GM21576 (cell line): ENCODE results near the gene LRP1B.
A peak's percentile ranks its signal among the peaks of the same experiment; 100 is the strongest.

Source experiments
- ATAC-seq: cut with Tn5 transposase; IDR thresholded peaks from one replicate; pipeline ENCODE4 v1.9.1; 2021; ENCODE audit warnings: mild to moderate bottlenecking, moderate library complexity; ENCODE audit not compliant: unreplicated experiment

LRP1B gene

DNA sequence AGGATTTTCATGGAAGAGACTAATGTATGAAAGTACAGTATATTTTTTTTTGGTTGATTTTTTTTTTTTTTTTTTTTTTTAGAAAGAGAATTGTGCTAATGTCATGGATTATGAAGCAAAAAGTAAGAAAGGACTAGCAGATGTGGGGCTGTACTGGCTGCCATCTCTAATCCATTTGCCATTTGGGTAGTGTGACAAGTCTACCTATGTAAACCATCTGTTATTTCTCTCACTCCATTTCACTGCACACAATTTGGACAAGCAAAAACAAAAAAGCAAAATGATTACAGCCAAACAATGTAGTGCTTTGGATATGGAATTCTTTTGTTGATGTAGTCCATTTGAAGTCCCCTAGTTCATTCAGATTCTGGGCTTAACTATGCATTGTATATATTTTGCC, 1355.4 kb downstream of the LRP1B start:
- no peak for ATAC-seq

DNA sequence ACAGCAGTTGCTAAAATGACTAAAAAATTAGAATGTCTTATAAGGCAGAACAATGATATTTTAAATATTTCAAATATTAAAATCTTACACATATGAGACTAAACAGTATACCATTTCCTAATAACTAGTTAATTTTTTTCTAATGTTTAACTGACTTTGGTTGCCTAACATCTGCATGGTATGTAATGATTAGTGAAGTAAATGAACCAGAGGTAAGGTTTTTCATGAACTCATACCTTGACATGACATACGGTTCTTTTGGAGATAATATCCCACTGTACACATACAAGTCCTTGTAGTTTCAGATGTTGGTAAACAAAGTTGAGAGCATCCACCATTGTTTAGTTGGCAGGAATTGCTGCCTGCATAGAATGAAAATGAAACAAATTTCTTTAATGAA, 1360.2 kb downstream of the LRP1B start:
- no peak for ATAC-seq

DNA sequence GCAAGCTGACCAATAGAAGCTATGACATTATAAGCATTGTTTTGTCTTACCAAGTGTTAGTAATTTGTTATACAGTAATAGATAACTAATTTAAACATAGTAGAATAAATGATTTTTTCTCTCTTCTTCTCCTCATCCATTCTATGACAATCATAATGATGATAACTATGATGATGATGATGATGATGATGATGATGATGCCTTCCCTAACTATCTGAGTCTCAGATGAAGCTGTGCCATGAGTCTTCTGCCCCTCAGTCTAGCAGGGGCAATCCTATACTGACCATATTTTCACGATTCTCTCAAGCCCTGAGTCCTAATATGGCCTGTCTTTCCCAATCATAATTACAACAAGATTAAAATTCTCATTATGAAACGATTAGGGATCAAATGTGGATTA, 1369.0 kb downstream of the LRP1B start:
- ATAC-seq, result no peak

DNA sequence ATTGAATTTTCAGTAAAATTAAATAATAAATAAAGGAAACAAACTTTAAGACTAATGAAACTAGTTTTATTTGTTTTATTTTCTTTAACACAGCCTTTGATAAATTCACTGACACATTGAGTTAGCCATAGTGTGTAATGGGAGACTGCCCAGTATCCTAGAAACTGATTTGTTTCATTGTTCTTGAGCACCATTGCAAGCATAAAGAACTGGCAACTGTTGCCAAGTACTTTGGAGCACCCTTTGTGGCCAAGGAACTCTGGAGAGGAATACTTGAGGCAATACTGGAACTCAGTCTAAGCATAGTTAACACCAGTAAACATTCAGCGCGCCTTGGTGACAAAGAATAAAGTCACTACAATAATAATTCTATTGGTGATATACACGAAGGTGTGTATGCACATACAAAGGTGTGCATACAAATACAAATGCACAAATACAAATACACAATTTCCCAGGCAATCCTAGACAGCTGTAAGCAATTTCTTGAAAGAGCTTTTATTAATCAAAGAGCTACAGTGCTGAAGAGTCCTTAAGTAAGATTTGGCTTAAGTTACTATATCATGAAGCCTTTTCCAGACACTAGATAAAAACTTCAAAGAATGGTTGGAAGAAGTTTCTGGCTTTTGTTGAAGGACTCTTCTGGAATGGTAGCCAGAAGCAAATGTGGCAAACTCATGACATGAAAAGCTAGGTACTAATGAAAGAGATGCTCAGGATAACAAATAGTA, 1371.2 kb downstream of the LRP1B start:
- no peak for ATAC-seq

DNA sequence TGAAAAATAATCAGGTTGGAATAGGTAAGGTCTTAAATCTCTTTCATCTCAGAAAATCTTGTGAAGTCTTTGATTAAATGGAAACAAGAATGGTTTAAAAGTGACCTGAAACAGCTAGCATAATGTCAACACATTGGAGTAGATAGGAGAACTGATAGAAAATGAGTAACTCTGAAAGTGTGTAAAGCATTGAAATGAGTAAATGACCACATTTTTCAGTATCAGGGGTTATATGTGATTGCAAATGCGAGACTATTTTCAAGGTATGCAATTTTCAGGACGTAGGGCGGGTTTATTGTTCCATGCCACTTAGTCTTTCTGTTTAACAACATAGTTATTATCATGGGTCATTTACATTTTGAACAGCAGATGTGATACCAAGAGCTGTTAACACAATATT, 1383.2 kb downstream of the LRP1B start:
- ATAC-seq, result peak; percentile 71

DNA sequence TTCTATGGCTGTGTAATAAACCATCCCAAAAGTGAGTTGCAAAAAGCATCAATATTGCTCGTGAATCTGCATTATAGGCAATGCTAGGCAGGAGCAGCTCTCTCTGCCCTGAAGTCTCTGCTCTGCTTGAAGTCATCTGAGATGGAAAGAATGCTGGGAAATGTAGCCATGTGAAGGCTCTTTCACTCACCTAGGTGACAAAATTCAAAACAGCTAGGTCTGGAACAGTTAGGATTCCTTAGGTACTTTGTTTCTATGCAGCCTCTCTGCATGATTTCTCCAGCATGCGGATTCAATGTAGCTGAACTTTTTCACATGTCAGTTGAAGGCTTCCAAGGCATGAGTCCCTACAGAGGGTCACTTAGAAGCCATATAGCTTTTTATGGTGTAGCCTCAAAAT, 1383.7 kb downstream of the LRP1B start:
- no peak for ATAC-seq

DNA sequence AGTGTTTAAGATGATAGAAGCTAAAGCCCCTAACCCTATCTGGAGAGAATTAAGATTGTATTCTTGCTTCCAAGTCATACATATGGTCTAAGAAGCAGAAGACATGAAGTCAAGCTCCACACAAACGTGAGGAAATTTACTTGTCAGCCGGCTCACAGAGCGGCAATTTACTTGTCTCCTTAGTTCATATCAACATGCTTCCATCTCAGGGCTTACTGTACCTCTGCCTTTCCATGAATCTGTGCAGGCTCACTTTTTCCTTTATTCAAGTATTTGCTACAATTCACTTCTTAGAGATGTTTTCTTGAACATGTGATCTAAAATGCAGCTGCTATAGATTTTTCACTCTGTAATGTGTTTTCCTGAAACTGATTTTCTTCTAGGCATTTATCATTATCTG, 1386.4 kb downstream of the LRP1B start:
- no peak for ATAC-seq

DNA sequence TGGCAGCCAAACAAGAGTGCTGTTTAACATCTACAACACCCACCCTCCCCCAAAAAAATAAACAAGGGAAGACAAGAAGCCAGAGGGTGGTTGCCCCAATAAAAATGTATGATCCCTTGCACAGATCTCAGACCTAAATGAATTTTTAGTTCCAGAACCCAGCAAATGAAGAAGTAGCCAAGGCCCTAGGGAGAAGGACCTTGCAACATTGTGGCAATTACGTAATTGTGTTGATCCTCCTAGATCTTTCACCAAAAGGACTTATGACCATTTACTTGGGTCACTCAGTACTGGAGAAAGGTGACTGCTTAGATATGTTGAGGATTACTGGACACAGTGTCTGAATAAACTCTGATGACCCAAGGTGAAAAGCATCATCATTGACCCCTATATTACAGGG, 1393.8 kb downstream of the LRP1B start:
- no peak for ATAC-seq

DNA sequence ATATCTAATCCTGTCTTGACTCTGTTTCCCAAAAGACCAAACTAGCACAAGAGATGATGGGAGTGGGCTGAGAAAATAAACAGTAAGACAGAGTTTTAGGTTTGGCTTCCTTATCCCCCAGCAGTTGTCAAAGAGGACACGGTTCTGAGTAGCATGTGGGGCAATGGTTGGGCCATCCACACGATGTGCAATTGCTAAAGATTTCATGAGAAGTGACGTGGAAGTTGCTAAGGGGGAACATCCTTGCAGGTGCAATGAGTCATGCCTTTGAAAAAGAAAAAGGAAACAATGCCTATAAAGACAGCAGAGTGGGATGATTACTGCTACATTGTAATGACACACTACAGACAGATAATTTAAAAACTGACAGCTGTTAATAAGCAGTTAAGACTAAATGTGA, 1395.8 kb downstream of the LRP1B start:
- ATAC-seq, result no peak

DNA sequence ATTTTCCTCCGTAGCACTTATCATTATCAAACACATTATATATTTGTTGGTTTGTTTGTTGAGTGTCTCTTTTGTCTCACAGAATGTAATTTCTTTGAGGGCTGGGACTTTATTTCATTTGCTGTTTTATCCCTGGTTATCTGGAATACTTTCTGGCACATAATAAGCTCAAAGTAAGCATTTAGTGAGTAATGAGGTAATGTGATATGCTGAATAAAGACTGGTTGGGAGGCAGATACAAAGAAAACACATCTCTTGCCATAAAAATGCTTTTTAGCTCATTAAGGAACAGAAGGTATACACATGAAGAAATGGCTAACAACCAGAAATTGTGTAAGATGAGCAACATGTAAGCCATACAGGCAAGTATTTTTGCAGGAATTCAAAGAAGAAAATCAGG, 1411.8 kb downstream of the LRP1B start:
- ATAC-seq, result no peak

DNA sequence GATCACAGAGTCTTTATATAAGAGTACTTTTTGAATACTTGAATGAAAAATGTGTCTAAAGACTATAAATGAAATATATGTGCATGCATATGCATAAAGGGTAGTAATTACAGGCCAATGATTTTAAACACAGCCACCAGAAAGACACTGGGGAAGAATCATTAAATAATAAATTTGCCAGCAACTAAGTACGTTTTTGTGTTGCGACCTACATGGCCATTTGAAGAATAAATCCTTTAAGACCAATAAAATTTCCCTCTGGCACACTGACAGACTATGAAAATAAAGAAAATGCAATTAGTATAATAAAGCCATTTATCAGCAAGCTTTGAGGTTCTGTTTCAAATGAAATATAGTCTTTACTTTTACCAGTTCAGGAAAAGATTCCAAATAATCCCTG, 1413.3 kb downstream of the LRP1B start:
- no peak for ATAC-seq

DNA sequence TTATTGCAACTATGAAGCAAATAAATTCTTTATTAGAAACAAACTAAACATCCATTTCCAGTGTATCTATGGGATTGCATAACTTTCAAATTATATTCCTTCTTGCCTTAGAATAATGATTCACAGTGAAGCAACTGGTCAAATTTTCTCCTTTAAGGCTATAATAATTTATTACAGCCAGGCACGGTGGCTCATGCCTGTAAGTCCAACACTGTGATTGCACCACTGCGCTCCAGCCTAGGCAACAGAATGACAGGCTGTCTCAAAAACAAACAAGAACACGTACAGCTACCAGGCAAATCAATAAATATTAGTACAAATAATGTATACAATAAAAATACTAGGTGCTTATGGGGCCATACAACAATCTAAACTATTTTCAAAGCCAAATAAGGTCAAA, 1416.2 kb downstream of the LRP1B start:
- ATAC-seq, result no peak

DNA sequence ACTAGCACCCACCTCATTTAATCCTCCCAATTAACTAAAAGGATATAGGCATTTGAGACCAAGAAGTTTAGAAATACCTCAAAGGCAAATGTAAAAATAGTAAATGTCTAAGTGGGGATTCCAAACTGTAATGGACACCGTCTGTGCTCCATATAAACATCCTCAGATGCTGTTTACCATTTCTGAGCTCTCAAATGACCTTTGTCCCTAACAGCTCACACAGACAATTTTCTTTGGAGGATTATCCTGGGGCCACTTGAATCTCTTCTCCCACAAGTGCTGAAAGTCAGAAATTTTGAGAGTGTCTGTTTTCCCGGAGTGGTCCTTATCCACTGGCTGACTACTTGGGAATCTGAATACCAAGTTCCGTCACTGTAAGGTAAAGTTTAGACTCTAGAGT, 1418.9 kb downstream of the LRP1B start:
- ATAC-seq, result no peak

DNA sequence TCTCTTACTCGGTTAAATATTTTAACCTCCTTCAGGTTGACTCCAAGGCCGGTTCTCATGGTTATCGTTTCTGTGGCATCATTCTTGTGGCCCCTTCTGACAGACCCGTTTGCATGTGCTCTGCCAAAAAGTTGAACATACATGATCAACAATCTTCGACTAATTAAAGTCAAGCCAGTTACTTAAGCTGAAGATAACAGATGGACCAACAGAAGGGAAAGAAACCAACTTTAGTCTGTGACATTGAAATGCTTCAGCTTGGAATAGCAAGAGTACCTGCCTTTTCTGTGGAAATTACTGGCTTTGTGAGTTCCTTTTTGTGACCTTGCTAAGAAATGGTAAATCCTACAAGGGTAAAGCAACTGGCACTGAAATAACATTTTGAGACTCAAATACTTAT, 1429.1 kb downstream of the LRP1B start:
- ATAC-seq, result no peak

DNA sequence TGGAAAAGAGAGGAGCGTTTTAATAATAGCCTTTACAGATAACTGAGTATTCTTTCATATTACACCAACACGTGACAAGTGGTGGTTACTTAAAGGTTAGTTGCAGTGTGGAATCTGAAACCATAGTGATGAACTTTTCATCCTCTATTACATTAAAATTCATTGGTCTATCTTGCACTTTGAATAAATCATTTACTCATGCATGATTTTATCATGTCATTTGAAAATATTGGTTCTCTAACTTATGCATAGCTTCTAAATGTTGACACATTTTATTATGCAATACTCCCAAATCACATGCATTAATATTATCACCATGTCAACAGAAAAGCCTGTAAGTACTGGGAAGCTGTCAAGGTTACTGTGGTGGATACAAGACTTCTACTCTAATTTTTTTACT, 1432.2 kb downstream of the LRP1B start:
- ATAC-seq, result no peak

DNA sequence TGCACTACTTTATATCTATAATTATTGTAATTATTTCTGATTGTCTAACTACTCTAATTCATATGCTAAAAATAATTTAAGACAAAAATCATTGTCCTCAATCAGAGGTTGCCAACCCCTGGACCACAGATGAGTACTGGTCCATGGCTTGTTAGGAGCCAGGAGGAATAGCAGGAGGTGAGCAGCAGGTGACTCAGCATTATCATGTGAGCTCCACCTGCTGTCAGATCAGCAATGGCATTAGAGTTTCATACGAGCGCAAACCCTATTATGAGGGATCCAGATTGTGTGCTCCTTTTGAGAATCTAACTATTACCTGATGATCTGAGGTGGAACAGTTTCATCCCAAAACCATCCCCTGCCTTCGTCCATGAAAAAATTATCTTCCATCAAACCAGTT, 1434.4 kb downstream of the LRP1B start:
- ATAC-seq, result no peak

DNA sequence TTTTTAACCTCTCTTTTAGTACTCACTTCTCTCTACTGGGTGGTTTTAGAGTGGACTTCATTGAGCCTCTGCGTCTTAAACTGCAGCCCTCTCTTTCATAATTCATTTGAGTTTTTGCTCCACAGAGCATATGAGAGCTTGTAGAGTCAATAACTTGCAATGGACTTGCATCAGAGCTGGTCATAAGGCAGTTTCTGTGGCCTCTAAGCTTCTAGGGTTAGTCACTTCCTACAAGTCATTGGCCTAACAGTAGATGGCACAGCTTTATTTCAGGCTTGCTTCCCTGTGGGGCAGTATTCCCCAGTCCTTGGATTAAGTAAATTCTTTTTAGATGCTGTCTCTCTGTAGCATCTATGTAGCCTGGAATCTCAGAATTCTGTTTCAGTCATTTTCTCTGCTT, 1435.7 kb downstream of the LRP1B start:
- no peak for ATAC-seq

DNA sequence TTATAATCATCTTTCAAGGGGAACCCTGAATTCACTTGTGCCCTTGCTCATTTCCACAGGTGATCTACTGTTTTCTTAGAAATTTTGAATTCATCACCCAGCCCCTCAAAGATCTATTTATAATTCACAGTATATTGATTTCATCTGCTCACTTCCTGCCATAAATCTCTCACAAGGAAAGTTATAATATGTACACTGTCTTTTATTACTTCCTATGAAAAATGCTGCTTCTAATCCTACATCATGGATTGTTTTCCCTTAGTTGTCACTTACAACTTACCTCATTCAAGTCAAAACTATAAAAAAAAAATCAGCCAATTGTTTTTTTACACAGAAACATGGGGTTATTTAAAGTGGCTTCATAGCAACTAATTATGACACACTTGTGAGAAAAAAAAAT, 1443.0 kb downstream of the LRP1B start:
- no peak for ATAC-seq

DNA sequence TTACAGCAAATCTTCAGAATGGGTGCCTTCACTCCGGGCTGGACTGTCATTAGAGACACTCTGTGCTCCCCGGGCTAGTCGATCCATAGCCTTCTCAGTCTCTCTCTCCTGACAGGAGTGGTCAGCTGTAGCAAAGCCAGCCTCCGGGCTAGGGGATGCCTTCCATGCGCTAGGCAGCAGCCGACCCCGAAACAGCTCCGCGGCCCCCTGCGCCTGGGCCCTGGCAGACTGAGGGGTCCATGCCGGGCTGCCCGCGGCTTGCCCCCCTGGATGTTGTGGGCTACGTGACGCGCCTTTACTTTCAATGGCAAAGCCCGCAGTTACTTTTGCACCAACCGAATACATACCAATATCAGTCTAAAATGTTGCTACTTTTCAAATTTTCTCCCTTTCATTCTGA, 1447.2 kb downstream of the LRP1B start:
- ATAC-seq, result no peak

DNA sequence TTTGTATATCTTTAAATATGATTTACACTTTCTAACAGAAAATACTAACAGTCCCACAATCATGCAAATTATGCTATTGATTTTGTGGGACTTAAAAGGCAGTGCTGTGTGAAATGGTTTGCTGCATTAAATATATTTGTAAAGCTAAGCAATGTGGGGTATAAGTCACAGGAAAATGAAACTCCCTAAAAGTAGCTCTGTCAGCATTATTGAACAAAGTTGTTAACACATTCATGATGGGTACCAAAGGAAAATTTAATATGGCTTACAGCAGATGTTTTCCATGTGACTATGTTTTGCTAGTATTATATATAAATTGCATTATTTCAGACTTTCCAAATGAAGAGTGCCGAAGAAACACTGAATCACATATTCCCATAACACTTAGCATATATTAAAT, 1450.0 kb downstream of the LRP1B start:
- no peak for ATAC-seq

DNA sequence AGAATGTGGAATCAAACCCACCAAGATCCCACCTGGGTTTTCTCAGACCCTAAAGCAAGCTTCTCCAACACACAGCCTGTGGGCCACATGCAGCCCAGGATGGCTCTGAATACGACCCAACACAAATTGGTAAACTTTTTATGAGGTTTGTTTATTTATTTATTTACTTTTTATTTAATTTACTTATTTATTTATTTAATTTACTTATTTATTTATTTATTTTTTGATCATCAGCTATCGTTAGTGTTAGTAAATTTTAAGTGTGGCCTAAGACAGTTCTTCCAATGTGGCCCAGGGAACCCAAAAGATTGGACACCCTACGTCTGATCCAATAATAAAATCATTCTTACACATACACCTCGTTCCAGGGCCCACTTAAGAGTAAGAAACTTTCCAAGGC, 1451.1 kb downstream of the LRP1B start:
- no peak for ATAC-seq

DNA sequence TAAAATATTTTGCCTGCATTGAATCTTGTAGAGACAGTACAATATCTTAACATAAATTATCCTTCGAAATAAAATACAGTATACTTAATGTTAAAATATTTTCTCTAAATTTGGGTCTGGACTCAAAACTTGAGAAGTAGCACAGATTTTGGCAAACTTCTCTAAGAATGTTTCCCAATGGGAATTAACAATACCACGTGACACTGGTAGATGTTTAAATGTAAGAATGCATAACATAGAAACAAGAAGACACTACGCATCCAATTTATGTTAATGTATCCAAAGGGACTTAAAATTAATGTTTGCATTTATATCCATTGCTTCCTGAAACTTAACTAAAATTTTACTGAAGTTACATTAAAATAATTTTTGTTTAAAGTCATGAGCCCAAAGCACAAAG, 1460.9 kb downstream of the LRP1B start:
- ATAC-seq, result no peak

DNA sequence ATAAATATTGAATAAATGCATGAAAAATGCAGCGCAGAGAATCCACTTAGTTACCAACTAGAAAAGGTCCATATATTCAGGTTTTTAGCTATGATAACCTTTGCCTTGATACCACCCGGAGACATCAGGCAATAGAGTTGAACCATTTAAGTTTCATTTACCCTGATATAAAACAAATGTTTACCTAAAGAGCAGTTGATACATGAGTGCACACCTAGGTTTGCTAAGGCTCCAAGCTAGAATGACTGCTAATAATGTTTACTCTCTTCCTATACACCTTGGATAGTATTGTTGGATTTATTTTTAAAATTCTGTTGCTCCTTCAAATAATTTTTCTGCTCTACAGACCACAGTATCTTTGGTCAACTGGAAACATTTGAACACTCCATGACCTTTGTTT, 1463.6 kb downstream of the LRP1B start:
- ATAC-seq, result no peak
